Stimulated activated CD4-positive, alpha-beta T cell treated with anti-CD3 and anti-CD28 coated beads, TNF-alpha, amount 100 ng/mL, for 4 hours (primary cell): ENCODE results near the gene SOCS4.
"Not testable (repeated sequence)": the region's sequence is repeated elsewhere in the genome, so short reads cannot be mapped to it uniquely, and the experiment has no call there.

Experiments
- DNase-seq, 3 experiments: peaks; one replicate each; pipeline ENCODE4 v3.0.0-alpha.2; 2020; ENCODE audit warnings: low read depth in 3 of 3

SOCS4 gene

GRCh38 chr14:55052269-55052930 is 25.4 kb downstream of the SOCS4 start:
- DNase-seq, result no peak

- no peak for DNase-seq
Measured at GRCh38 chr14:55053018-55053417, 26.0 kb downstream of the SOCS4 start.

GRCh38 chr14:55053500-55053899 is 26.5 kb downstream of the SOCS4 start:
- no peak for DNase-seq

GRCh38 chr14:55054098-55054497 is 27.1 kb downstream of the SOCS4 start:
- no peak for DNase-seq

GRCh38 chr14:55057919-55058318 is 30.9 kb downstream of the SOCS4 start:
- DNase-seq, result no peak

GRCh38 chr14:55059333-55059732 is 32.3 kb downstream of the SOCS4 start:
- no peak for DNase-seq

GRCh38 chr14:55062517-55063351 is 35.7 kb downstream of the SOCS4 start:
- DNase-seq, result no peak

- not testable (repeated sequence) for DNase-seq
Measured at GRCh38 chr14:55064896-55065295, 37.9 kb downstream of the SOCS4 start.

GRCh38 chr14:55065411-55065810 is 38.4 kb downstream of the SOCS4 start:
- no peak for DNase-seq

GRCh38 chr14:55066223-55066622 is 39.2 kb downstream of the SOCS4 start:
- no peak for DNase-seq

GRCh38 chr14:55070981-55071411 is 44.0 kb downstream of the SOCS4 start:
- DNase-seq, result no peak

GRCh38 chr14:55071870-55072640 is 45.0 kb downstream of the SOCS4 start:
- no peak for DNase-seq

GRCh38 chr14:55073856-55074255 is 46.8 kb downstream of the SOCS4 start:
- no peak for DNase-seq

GRCh38 chr14:55074662-55075061 is 47.6 kb downstream of the SOCS4 start:
- DNase-seq, result no peak

GRCh38 chr14:55075628-55076175 is 48.7 kb downstream of the SOCS4 start:
- DNase-seq, result no peak

- no peak for DNase-seq
Measured at GRCh38 chr14:55077170-55078151, 50.4 kb downstream of the SOCS4 start.

GRCh38 chr14:55079961-55080360 is 52.9 kb downstream of the SOCS4 start:
- not testable (repeated sequence) for DNase-seq

- DNase-seq, result no peak
Measured at GRCh38 chr14:55084401-55085059, 57.5 kb downstream of the SOCS4 start.

- no peak for DNase-seq
Measured at GRCh38 chr14:55085060-55085660, 58.1 kb downstream of the SOCS4 start.

- DNase-seq, result no peak
Measured at GRCh38 chr14:55086938-55087337, 59.9 kb downstream of the SOCS4 start.
